Uterus (tissue), 4 donors: Measurements from ENCODE around the gene TCF4. TPM values are rescaled to one million over a fixed set of nuclear protein-coding genes. Genes with fewer than 3 reads are reported as not detected.

Experiments
- DNase-seq, 2 donors: peaks; one replicate each; pipeline ENCODE4 v3.0.0-alpha.2; 2019 to 2020
- H3K27ac ChIP-seq, 2 donors: fragments of 200-600 bp; sonication (generic); 1 replicate in 1 of 2; 2 replicates in 1 of 2; pipeline ENCODE4 v1.5.1; 2016 to 2018
- H3K27me3 ChIP-seq, 2 donors: fragments of 200-600 bp; sonication (generic); one replicate each; pipeline ENCODE4 v1.5.1; 2018 to 2019; ENCODE audit warnings: control low read depth in 1 of 2
- H3K36me3 ChIP-seq, 2 donors: fragments of 200-600 bp; sonication (generic); one replicate each; pipeline ENCODE4 v1.5.1; 2019; ENCODE audit warnings: control low read depth in 1 of 2
- H3K4me1 ChIP-seq, 2 donors: fragments of 200-600 bp; sonication (generic); one replicate each; pipeline ENCODE4 v1.5.1; 2018 to 2019; ENCODE audit warnings: control low read depth in 1 of 2
- H3K4me3 ChIP-seq, 2 donors: fragments of 200-600 bp; sonication (generic); 1 replicate in 1 of 2; 2 replicates in 1 of 2; pipeline ENCODE4 v1.5.1; 2018 to 2019; ENCODE audit warnings: mild to moderate bottlenecking in 1 of 2
- H3K9me3 ChIP-seq, 2 donors: fragments of 200-600 bp; sonication (generic); one replicate each; pipeline ENCODE4 v1.5.1; 2019; ENCODE audit warnings: control low read depth in 1 of 2
- CTCF ChIP-seq, 4 experiments: fragments of 200-600 bp in 2 of 4; fragments of 450-650 bp in 2 of 4; sonication (generic) in 2 of 4; IDR thresholded peaks; one replicate each; pipeline ENCODE4 v1.5.1; 2016 to 2019; ENCODE audit warnings: antibody characterized with exemption in 4 of 4, mild to moderate bottlenecking in 2 of 4, moderate library complexity in 1 of 4
- POLR2A ChIP-seq, 2 donors: fragments of 450-650 bp; IDR thresholded peaks; one replicate each; pipeline ENCODE4 v1.6.1; 2016; ENCODE audit warnings: antibody characterized with exemption in 2 of 2, mild to moderate bottlenecking in 1 of 2, moderate library complexity in 1 of 2
- intact Hi-C: fragments of 100-400 bp; cut with DNase I; formaldehyde crosslinking; loops from one replicate; pipeline ENCODE4 v1.15.1; 2023; ENCODE audit warnings: low total_unique reads
- total RNA-seq, 4 donors: library from RNA; depleted of rRNA in 3 of 4; stranded (reverse); fragments of >200 nt in 3 of 4; gene quantifications; one replicate each; pipeline versions ENCODE4 v1.1.0 to v1.2.4, GENCODE V29; 2014 to 2023
- donor health status: DM: yes; HTN: yes; CAD: no.

TCF4 gene
- total RNA-seq, 4 donors from 2014 or later = 123 to 514 (median 163) TPM

GRCh38 chr18:55256226-55256928 is 331.6 kb downstream of the TCF4 start:
- TF ChIP-seq POLR2A (IDR thresholded peaks at IDR 0.05) (no peak), CTCF (IDR thresholded peaks at IDR 0.05) (no peak)
- intact Hi-C loops = no loop called here
- H3K9me3 ChIP-seq = no peaks in the 10 kb centered on the region
- H3K27me3 ChIP-seq = no peaks in the 10 kb centered on the region
- H3K4me3 ChIP-seq = no peak overlapping the region
- no peaks in the 10 kb centered on the region for H3K36me3 ChIP-seq
- H3K27ac ChIP-seq = no peak overlapping the region
- no peak for DNase-seq
- H3K4me1 ChIP-seq = no peaks in the 10 kb centered on the region

GRCh38 chr18:55253814-55254213 is 334.2 kb downstream of the TCF4 start:
- intact Hi-C loops = no loop called here
- TF ChIP-seq POLR2A (IDR thresholded peaks at IDR 0.05) = no peak
- no peak for TF ChIP-seq CTCF (IDR thresholded peaks at IDR 0.05)
- Histone ChIP-seq H3K27ac (peak overlapping the region in 1 of 2 donors; percentile 89), H3K36me3 (no peaks in the 10 kb centered on the region), H3K9me3 (no peaks in the 10 kb centered on the region), H3K27me3 (no peaks in the 10 kb centered on the region), H3K4me1 (peaks cover 0 to 10% of the 10 kb centered on the region in 2 donors), H3K4me3 (no peak overlapping the region)
- no peak for DNase-seq

GRCh38 chr18:55252901-55253300 is 335.1 kb downstream of the TCF4 start:
- Histone ChIP-seq H3K36me3 (no peaks in the 10 kb centered on the region), H3K9me3 (no peaks in the 10 kb centered on the region), H3K27ac (peak overlapping the region; percentile 74 to 89), H3K27me3 (no peaks in the 10 kb centered on the region), H3K4me3 (no peak overlapping the region), H3K4me1 (peaks cover 0 to 10% of the 10 kb centered on the region in 2 donors)
- DNase-seq = no peak
- TF ChIP-seq CTCF (IDR thresholded peaks at IDR 0.05) (no peak), POLR2A (IDR thresholded peaks at IDR 0.05) (no peak)
- intact Hi-C loops = no loop called here

- intact Hi-C loops = no loop called here
- no peaks in the 10 kb centered on the region for H3K27me3 ChIP-seq
- H3K36me3 ChIP-seq = no peaks in the 10 kb centered on the region
- peaks cover 0 to 10% of the 10 kb centered on the region in 2 donors for H3K4me1 ChIP-seq
- TF ChIP-seq CTCF (IDR thresholded peaks at IDR 0.05) (no peak), POLR2A (IDR thresholded peaks at IDR 0.05) (no peak)
- H3K27ac ChIP-seq = peak overlapping the region; percentile 74 to 89
- peak overlapping the region in 1 of 2 donors; percentile 18 for H3K4me3 ChIP-seq
- no peak for DNase-seq
- no peaks in the 10 kb centered on the region for H3K9me3 ChIP-seq
These were observed 335.8 kb downstream of the TCF4 start for GRCh38 chr18:55252053-55252675.

- intact Hi-C loops = no loop called here
- H3K27me3 ChIP-seq = no peaks in the 10 kb centered on the region
These were observed 336.6 kb downstream of the TCF4 start for GRCh38 chr18:55251254-55251971.

More at GRCh38 chr18:55251254-55251971, 336.6 kb downstream of the TCF4 start:
- peak in 1 of 2 donors; percentile 49 for DNase-seq
- Histone ChIP-seq H3K36me3 (no peaks in the 10 kb centered on the region), H3K4me1 (peaks cover 0 to 10% of the 10 kb centered on the region in 2 donors), H3K9me3 (no peaks in the 10 kb centered on the region), H3K4me3 (peak overlapping the region in 1 of 2 donors; percentile 18), H3K27ac (peak overlapping the region; percentile 74 to 89)
- TF ChIP-seq CTCF (IDR thresholded peaks at IDR 0.05) (no peak), POLR2A (IDR thresholded peaks at IDR 0.05) (no peak)
